Measurements from ENCODE around the gene GORASP2. TPM values are rescaled to one million over a fixed set of nuclear protein-coding genes. Genes with fewer than 3 reads are reported as not detected.

The GORASP2 gene
- total and polyA plus RNA-seq, 2 donors, result 35.5 to 53.0 TPM

- Histone ChIP-seq H3K36me3 (ENCODE audit: insufficient read depth) (no peaks in the 10 kb centered on the region), H3K4me1 (ENCODE audit: insufficient read depth) (no peaks in the 10 kb centered on the region), H3K27ac (ENCODE audit: low read depth) (no peak overlapping the region), H3K4me3 (ENCODE audit: low read depth, low read length) (no peak overlapping the region)
- WGBS, result 99% methylated on average over 1 of the region's 1 CpG
- DNase-seq (ENCODE audit: extremely low spot score), result no peak
Measured at GRCh38 chr2:171013851-171014250, 84.8 kb downstream of the GORASP2 start.

- WGBS, result 97% methylated on average over 9 of the region's 9 CpGs
- Histone ChIP-seq H3K4me1 (ENCODE audit: insufficient read depth) (no peaks in the 10 kb centered on the region), H3K4me3 (ENCODE audit: low read depth, low read length) (no peak overlapping the region), H3K36me3 (ENCODE audit: insufficient read depth) (no peaks in the 10 kb centered on the region), H3K27ac (ENCODE audit: low read depth) (no peak overlapping the region)
- DNase-seq (ENCODE audit: extremely low spot score), result no peak
Measured at GRCh38 chr2:171016125-171016524, 87.1 kb downstream of the GORASP2 start.

Other genes starting within 250 kb of the GORASP2 start
- 0.42 TPM for gene SP5, start 213.9 kb upstream of the GORASP2 start, total RNA-seq
- gene SP5, start 213.9 kb upstream of the GORASP2 start, polyA plus RNA-seq, result 2.8 TPM
- not detected for gene ERICH2, start 158.9 kb upstream of the GORASP2 start, total RNA-seq
- gene ERICH2, start 158.9 kb upstream of the GORASP2 start, polyA plus RNA-seq, result 0.77 TPM
- gene GAD1, start 112.4 kb upstream of the GORASP2 start, total RNA-seq, result 0.85 TPM
- gene GAD1, start 112.4 kb upstream of the GORASP2 start, polyA plus RNA-seq, result 0.43 TPM
- 50.9 TPM for gene TLK1, start 231.6 kb downstream of the GORASP2 start, total RNA-seq
- gene TLK1, start 231.6 kb downstream of the GORASP2 start, polyA plus RNA-seq, result 23.3 TPM

Data from urinary bladder (tissue), 4 donors.